Activated naive CD4-positive, alpha-beta T cell (primary cell): ENCODE measurements around the gene CHMP6.

Source experiments
- DNase-seq, 4 experiments: peaks; one replicate each; lab custom pipeline; 2025; lab: John Stamatoyannopoulos, UW

CHMP6 gene

DNA sequence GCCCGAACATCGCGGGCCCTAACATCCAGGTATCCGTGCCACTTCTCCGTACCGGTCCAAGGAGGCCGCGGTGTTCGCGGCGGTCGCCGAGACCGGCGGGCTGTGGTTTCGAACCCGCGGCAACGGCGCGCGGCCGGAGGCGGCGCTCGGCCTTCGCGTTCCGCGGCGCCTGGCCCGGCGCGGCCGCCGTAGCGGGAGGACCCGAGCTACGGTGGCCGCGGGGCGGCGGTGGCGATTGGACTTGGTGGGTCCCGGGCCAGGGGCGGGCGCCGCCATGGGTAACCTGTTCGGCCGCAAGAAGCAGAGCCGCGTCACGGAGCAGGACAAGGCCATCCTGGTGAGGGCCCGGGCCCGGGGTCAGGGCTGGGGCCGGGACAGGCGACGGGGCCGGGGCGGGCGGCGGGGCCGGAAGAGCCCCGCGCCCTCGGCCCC, at the start of gene CHMP6:
TSS of gene CHMP6 (plus strand) at position 197 of the 432 bp plus-strand sequence. CDS start at position 275, 78 bp downstream.
- DNase-seq, result peak in 3 of 4 experiments; percentile 42 to 68 (median 57)

DNA sequence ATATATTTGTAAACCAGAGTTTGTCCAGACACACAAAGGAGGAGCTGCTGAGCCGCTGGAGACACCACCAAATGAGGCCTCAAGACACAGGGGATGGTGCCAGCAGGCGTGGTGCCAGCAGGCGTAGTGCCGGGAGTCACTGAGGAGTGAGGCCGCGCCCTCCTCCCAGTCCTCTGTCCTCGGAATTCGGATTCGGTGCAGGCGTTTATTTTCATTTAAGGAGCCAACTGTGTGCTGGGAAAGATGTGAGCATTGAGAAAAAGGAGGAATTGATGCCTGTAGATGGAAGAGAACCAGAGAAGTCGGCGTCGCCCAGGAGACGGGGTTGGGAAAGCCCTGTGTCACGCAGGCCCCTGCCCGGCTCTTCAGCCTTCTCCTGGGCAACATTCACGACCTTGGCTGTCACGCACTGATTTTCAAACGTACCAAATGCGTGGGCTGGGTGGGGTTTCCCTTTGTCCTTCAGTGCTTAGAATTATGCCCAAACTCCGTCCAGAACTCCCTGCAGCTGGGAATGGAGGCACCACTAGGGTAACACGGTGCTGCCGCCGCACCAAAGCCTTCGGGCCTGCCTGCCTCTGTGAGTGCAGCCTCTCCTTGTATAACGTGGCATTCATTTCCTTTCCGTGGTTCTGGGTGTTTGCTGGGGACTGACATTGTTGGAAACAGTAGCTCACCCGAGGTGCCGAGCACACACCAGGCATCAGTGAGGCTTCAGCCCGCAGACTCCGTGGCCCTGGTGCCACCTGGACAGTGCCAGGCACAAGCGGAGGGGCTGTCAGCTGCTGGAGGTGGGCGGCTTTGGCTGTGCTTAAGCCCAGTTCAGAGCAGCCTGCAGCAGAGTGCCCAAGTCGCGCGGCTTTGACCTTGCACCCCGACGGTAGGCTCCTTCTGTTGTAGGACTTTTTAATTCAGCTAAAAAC, 49.0 kb upstream of the CHMP6 start:
- DNase-seq, result no peak

DNA sequence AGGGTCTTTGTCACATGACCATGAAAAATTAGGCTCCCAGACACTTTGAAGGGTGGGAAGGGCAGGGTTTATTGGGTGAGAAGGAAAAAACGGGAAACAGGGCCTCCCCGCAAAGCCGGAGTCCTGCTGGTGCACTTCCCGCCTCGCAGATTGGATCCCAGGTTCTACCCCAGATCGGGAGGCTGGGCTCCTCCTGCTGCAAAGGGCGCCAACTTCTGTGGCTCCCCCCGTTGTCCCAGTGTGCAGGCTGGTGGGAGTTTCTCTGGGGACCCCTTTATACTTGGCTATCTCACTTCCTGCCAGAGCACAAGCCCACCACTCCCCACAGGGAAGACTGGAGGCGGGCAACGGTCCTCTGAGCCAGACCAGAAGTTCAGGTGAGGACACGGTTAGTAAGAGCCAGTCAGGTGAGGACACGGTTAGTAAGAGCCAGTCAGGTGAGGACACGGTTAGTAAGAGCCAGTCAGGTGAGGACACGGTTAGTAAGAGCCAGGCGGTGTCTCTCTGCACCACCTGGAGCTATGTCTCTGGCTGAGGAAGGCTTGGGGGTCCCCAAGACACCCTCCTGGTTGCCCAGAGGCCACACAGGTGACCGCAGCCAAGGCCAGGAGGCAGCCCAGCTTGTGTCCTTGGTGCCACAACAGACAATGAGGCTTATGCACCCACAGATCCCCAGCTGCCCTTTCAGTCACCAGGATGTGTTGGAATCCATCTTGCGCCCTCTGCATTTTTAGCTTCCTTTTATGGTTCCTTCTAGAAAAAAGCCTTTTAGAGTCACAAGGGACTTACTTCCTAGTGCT, 48.1 kb upstream of the CHMP6 start:
- DNase-seq, result no peak

DNA sequence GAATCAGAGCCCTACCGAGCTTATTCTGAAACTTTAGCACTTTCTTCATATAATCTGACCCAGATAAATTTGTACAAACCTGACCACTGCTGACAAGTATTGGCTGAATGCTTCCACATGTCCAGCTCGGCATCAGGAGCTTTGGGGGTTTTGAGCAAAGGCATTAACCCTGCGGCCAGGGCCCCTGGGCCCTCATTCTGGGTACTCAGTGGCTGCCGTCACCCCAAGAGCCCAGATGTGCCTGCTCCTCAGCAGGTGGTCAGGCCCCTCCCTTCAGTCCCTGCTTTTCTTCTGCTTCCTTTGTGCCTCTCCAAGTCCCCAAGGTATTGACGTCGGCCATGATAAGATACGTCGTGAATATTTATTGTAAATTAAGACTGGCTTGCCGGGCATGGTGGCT, 47.3 kb upstream of the CHMP6 start:
- DNase-seq, result no peak

DNA sequence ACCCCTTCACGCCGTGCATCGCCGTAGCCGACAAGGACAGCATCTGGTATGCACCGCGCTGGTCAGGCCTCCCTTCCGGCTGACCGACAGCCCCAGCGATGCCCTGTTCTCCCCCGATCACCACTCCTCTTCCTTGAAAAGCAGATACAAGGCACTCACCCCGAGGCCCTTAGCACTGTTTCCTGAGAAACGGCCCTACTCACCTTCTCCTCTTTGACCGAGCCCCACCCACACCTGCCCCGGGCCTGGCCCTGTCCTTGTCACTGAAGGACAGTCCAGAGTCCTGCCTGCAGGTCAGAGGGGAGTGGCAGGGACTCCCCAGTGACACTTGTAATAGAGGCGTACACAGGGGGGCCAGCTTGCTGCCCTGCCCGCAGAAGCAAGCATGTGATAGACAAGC, 45.9 kb upstream of the CHMP6 start:
- DNase-seq, result no peak

DNA sequence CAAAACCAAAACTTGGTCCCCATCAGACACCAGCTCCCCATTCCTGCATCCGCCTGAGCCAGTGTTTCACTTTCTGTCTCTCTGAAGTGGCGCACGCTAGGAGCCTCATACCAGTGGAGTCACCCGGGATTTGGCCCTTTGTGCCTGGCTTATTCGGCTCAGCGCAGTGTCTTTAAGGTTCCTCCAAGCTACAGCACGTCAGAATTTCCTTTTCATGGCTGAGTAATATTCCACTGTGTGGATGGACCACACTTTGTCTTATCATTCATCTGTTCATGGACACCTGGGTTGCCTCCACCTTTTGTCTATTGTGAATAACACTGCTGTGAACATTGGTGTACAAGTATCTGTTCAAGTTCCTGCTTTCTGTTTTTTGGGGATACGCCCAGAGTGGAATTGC, 45.2 kb upstream of the CHMP6 start:
- DNase-seq, result no peak

DNA sequence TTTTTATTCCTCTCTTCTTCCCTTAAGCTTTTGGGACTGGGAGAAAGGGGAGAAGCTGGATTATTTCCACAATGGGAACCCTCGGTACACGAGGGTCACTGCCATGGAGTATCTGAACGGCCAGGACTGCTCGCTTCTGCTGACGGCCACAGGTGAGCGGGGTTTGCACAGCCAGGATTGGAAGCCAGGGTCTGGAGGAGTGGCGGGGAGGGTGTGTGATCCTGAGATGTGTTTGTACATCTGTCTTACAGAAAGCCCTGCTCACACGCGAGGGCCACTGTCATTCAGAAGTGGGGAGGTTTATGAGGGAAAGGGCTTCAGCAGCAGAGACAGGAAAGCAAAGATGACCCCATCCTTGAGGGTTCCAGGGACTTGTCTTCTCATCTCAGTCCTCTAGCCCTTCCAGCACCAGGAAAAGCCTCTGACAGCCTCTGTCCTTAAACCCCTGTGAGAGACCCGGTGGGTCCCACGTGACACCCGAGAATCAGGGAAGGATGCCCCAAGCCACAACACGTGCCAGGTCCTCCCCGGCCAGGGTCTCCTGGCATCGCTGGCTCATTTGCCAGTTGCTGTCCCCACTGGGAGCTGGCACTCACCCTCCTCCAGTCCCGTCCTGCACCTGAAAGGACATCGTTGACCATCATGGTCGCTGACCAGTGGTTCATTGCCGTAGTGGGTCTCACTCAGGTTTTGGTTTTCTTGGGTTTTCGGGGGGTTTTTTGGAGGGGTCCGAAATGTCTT, 44.3 kb upstream of the CHMP6 start:
- no peak for DNase-seq

DNA sequence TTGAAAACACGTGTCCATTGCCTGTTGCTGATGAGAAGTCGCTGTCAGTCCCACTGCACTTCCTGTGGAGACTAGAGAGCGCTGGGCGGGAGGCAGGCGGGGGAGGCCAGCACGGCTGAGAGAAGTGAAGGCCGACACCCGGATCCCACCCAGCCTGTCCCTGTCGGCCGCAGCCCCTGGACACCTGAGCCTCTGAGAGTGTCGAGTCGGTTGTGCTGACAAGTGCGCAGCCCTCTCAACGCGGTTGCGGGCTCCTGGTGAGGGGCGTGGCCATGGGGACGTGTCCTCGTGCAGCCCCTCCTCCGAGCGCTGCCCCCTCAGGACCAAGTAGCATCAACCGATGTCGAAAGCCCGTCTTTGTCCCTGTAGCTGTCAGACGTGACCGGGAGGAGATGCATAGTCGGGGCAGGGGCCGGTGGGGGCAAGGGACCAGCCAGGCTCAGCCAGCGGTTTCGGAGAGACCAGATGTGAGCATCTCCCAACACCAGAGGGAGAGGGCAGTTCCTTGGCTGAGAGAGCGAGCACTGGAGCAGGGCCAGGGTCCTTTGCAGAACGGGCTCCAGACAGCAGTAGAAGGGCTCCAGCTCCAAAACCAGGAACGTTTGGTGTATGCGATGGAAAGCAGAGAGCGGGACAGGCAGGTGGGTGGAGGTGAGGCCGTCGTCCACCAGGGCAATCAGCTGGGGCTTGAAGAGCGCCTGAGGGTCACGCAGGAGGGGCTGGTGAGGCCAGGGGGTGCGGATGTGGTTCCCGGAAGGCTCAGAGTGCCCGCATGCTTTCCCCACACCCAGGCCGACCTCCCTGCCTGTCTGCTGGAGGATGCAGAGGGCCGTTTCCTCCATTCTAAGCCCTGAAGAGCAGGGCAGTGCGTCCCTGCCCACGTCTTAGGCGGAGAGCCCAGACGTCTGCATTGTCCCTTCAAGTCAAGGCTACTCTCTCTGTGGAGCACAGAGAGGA, 43.3 kb upstream of the CHMP6 start:
- no peak for DNase-seq

DNA sequence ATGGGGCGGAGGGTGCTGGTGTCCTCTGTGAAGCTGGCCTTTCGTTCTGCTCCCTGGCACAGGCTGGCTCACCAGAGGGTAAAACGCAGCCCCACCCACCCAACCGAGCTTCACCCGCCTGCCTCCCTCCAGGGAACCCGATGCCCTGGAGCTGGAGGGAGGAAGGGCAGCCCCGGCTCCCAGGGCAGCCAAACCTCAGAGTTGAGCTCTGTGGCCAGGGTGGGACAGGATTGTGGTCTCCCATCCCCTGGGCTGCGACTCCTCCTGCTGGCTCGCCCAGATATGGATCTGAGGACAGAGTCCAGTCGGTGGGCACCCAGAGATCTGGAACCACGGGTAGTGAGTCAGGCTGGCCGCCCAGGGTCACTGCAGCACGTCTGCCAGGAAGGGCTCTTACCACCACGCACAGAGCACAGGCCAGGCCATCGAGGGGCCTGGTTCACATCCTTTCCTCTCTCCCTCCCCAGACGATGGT, 42.6 kb upstream of the CHMP6 start:
- no peak for DNase-seq

DNA sequence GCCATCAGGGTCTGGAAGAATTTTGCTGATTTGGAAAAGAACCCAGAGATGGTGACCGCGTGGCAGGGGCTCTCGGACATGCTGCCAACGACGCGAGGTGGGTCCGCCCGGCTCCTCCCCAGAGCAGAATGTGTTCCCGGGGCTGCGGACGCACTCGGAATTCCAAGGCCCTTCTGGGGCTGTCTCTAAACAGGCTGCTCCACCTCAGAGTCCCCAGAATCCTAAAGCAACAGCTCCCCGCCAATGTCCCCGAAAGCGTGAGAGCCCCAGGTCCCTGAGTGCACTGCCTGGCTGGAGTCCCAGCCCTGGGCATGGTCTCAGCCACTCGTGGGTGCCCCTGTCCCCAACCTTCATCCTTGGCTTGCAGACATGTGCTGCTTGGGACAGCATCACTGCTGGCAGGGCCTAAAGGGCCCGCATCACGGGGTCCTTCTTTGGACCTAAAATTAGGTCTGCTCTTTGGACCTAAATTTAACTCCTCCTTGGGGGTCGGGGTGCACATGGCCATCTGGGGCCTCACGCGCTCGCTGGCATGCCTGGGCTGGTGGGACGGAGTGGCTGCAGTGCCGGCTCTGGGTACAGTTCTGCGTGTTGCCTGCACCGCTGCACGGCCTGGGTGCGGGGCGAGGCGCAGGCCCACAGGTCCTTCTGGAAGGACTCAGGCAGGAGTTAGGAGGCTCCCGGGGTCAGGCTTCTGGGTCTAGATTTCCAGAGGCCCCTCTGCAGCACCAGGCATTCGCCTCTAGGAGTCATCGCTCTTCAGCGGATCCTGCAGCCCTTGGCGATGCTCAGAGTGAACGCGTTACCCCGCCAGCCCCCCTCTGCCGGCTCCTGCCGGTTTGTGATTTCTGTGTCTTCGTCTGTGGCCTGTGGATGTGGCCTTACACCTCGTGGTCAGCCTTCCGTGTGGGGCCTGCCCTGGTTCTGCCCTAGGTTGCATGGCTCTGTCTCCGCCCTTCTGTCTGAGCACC, 41.9 kb upstream of the CHMP6 start:
- DNase-seq, result no peak

DNA sequence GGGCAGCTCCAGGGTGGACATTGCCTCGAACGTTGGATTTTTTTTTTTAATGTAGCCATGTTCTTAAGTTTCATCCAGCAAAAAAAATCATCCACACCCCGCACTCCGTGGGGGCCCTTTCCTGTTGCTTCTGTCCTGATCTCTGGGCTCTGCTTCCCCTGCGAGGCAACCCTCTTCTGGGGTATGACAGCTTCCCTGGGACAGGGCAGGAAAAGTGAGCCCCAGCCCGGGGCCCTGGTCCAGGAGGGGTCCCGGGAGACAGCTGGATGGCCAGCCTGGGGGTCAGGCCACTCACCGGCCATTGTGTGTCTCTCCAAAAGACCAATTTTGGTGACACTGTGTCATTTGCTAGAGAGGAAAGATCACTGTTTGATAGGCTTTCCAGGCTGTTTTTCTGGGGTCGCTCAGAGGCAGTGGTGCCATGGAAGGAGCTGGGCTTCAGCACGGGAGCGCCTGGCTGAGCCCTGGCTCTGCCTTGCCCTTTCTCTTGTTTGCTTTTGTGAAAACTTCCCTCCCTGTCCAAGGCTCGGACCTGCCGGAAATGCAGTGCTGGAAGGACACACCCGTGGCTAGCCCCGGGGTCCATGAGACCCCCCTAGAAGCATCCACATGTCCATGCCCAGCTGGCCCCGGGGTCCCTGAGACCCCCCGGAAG, 41.0 kb upstream of the CHMP6 start:
- no peak for DNase-seq

DNA sequence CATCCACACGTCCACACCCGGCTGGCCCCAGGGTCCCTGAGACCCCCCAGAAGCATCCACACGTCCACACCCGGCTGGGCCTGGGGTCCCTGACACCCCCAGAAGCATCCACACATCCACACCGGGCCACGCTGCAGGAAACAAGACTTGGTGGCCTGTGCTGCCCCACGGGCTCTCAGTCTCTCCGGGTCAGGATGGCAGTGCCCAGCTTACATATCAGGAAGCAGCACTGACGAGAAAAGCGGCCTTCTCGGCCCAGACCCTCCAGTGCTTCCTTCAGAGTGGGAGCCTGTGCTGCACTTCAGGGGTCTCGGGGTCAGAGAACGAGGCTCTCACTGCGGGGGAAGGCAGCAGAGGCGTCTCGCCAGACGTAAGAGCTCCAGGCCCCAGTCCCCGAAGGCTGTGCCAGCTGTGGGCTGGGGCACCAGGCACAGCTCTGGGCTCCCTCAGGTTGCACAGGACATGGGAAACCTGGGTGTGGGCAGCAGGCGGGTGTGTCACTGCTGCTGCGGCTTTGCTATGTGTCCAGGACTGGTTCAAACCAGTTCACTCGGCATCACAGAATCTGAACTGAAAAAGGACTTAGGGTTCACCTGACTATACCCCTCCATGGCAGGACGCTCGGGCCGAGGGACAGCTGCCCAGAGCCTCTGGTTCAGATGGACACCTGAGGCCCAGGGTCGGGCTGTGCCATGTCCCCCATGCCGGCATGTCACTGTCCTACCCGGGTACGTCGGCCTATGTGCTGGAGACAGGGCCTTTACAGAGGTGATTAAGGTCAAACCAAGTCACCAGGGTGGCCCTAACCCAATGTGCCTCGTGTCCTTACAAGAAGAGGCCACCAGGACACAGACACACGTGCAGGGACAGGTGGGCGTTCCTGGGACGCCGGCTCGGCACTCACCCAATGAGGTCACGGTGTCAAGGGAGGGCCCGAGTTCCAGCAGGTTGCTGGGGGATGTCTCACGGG, 40.2 kb upstream of the CHMP6 start:
- DNase-seq, result no peak

DNA sequence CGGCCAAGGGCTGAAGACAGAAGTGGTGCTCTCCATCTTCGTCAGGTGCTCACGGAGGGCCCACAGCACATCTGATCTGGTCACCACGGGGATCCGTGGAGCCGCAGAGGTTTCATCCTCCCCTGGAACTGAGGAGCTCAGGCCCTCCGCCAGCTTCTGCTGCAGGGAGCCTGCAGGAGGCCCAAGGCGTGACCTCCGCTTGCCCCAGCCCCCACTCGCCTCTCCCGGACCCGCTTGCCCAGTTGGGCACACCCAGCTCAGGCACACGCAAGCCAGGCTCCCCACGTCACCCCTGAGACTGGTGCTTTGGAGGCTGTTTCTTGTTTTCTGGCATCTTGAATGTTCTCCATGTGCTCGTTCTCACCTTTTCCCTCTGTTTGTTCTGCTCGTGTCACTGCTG, 39.4 kb upstream of the CHMP6 start:
- no peak for DNase-seq

DNA sequence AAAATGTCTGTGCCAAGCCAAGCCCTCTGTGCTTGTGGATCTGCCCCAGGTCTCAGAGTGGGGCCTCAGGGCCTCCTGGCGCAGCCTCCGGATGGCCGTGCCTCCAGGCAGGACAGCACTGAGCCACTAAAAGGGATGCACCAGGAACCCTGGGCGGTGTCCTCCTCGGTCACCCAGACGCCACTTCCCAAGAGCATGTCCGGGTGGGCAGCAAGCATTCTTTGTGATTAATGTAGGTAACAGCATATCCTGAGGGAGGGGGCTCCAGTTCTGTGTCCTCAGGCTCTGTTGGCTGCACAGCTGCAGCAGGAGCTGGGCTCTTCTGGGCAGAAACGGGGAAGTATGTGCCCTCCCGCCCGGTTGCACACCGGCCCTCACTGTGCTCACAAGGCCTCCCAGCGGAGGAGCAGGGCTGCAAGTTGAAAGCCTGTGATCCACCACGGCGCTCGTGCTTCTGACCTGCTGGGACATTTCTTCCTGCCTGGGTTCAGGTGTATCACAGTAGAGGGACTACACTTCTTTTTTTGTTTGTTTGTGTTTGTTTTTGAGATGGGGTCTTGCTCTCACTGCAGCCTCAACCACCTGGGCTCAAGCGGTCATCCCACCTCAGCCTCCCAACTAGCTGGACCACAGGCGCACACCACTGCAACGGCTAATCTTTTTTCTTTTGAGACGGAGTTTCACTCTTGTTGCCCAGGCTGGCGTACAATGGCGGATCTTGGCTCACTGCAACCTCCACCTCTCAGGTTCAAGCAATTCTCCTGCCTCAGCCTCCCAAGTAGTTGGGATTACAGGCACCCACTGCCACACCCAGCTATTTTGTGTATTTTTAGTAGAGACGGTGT, 37.9 kb upstream of the CHMP6 start:
- no peak for DNase-seq

DNA sequence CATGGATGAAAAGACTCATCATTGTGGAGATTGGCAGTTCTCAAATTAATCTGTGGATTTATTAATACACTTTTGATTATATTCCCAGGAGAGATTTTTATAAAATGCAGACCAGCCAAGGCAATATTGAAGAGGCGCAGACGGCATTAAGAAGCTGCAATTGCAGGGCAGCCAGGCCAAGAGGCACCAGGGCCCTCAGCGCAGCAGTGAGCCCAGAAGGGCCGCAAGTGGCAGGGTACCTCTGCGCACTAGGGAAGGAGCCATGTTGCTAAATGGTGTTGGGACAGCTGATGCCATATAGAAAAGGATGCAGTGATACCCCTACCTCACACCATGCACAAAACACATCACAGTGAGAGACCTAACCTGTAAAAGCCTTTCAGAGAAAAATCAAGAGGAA, 36.6 kb upstream of the CHMP6 start:
- DNase-seq, result no peak

DNA sequence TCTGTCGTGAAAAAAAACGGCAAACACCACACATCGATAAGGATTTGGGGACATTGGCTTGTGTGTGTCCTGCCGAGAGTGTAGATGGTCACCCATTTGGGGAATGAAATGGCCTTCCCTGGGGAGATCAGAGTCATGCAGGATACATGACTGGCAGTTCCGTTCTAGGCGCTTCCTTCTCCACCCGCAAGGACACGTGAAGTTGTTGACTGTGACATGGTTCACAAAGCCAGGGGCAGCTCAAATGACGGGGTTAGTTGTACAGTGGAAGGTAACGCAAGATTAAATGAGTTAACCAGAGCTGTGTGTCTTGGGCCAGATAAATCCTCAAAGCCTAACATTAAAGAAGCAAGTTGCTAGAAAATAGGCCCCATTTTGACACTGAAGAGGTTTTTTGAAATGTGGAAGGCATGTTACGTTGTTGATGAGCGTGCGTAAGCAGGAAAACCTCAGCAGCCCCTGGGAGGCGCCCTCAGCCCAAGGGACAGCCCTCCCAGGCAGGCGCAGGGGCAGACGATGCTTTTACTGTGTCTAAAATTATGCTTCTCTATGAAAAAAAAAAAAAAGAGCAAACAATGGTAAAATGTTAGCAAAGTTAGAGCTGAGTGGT, 35.9 kb upstream of the CHMP6 start:
- DNase-seq, result no peak
